ENCODE data around the gene DAAM1. TPM values are rescaled to one million over a fixed set of nuclear protein-coding genes. Genes with fewer than 3 reads are reported as not detected.

The DAAM1 gene
- total and polyA plus RNA-seq, 4 donors = 10.4 to 93.3 (median 60.8) TPM

DNA sequence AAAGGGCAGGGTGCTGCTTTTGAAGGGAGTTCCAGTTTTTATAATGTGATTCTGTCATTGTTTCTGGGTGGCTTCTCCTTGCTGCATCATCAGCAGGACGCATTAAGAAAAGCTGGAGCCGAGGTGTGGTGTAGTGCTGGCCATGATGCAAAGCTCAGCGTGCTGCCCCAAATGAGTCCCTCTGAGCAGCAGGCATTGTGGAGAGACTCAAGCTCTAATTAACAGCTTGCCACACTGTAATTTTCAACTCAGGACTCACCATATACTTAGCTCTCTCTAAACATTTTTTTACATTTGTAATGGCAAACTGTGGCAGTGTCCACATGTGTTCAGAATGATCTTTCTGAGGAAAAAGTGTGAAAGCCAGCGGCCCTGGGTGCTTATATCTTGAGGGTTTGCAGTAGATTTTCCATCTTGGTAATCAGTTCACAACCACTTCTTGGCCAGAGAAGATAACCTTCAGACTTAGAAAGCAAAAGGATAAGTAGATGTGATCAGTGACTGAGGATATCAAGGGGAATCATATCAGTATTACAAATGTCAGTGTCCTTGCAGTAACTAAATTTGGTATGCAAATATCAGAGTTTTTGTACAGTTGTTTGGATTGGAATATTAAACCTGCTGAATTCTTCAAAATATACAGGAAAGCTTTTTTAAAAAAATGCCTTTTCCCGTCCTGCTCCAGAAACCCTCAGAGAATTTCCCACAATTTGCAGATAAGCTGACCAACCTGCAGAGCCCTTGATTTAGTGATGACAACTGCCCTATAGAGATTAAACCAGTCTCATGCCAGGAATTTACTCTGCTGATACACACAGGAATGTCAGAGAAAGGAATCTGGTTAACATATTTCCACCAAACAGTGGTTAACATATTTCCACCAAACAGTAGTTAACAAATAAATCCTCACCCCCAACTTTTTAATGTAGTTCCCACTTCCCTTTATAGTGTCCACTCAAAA, 63.6 kb downstream of the DAAM1 start:
- Histone ChIP-seq H3K4me1 (ENCODE audit: control insufficient read depth in 1 of 2, insufficient read depth in 2 of 2, low read length in 2 of 2) (peaks cover 12 to 26% of the 10 kb centered on the region in 2 donors), H3K27ac (ENCODE audit: low read depth in 1 of 2, low read length in 2 of 2) (no peak overlapping the region), H3K4me3 (ENCODE audit: low read length in 2 of 2) (no peak overlapping the region), H3K27me3 (ENCODE audit: control insufficient read depth in 1 of 2, insufficient read depth in 2 of 2, low read length in 1 of 2) (no peaks in the 10 kb centered on the region), H3K9me3 (ENCODE audit: control insufficient read depth, low read length) (no peaks in the 10 kb centered on the region), H3K36me3 (ENCODE audit: control insufficient read depth in 1 of 2, insufficient read depth in 2 of 2, low read length in 1 of 2) (no peaks in the 10 kb centered on the region)
- ATAC-seq (ENCODE audit: low FRiP score) = no peak
- intact Hi-C loops (cut with DNase I) = loop anchor here (5.0 to 10.0 kb wide), 2 partner anchors 35 to 117 kb away; no protein-coding TSS in a partner anchor
- no peak for DNase-seq
- WGBS, 2 donors = 15 to 26% methylated on average over 5 of the region's 5 CpGs

DNA sequence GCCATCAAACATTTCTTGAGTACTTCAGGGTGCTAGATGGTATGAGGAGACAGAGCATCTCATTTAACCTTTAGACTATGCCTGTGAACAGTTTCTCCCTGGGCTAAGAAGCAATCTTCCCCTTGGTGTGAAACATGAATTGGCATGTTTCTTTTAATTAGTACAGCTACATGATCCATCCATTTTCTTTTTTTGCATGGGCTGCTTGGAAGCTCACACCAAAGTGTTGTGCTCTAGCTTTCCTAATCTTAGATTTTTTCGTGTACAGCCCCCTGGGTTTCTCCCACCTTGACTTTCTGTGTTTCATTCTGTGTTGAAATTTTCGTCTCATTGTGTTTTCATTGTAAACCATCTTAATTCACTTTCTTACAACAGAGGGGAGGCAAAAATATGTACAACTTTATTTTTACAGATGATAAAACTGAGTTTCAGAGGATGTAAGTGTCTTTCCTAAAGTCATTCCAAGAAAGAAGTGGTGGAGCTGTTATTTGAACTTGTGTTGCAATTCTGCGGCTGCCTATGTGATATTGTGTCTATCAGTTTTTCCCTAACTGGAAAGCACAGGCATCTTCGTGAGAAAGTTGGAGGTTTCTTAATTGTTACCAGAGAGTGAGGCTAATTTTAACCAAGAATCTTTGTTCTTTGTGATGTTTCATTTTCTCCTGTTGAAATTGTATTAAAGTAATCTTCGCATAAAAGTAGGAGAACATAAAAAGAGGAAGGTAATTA, 64.5 kb downstream of the DAAM1 start:
- WGBS, 2 donors = 49 to 53% methylated on average over 5 of the region's 5 CpGs
- no peaks in the 10 kb centered on the region for H3K36me3 ChIP-seq (ENCODE audit: control insufficient read depth in 1 of 2, insufficient read depth in 2 of 2, low read length in 1 of 2)
- H3K4me3 ChIP-seq (ENCODE audit: low read length in 2 of 2) = no peak overlapping the region
- ATAC-seq (ENCODE audit: low FRiP score) = no peak
- intact Hi-C loops (cut with DNase I) = loop anchor here (5.0 to 10.0 kb wide), 2 partner anchors 36 to 118 kb away; no protein-coding TSS in a partner anchor
- no peak for DNase-seq
- no peaks in the 10 kb centered on the region for H3K27me3 ChIP-seq (ENCODE audit: control insufficient read depth in 1 of 2, insufficient read depth in 2 of 2, low read length in 1 of 2)
- peak overlapping the region; percentile 11 to 39 for H3K27ac ChIP-seq (ENCODE audit: low read depth in 1 of 2, low read length in 2 of 2)
- H3K4me1 ChIP-seq (ENCODE audit: control insufficient read depth in 1 of 2, insufficient read depth in 2 of 2, low read length in 2 of 2) = peaks cover 12 to 26% of the 10 kb centered on the region in 2 donors
- no peaks in the 10 kb centered on the region for H3K9me3 ChIP-seq (ENCODE audit: control insufficient read depth, low read length)

DNA sequence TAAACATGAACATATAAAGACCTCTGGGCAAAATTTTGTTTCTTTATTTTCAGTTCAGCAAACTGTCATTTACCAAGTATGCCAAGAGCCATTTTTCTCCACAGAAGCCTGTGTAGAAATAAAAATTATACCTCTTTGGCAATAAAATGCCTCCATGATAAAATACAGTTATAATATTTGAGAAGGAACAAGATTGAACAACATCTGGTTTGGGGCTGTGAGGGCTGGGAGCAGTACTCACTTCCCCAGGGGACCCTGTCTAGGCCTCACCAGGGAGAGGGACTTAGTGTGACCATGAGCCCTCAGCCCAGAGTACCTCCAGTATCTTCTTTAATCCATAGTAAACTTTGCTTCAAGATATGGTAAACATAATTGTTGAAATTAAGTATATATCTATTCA, 65.1 kb downstream of the DAAM1 start:
- no peaks in the 10 kb centered on the region for H3K27me3 ChIP-seq (ENCODE audit: control insufficient read depth in 1 of 2, insufficient read depth in 2 of 2, low read length in 1 of 2)
- ATAC-seq (ENCODE audit: low FRiP score) (no peak), DNase-seq (no peak)
- no peak overlapping the region for H3K4me3 ChIP-seq (ENCODE audit: low read length in 2 of 2)
- H3K9me3 ChIP-seq (ENCODE audit: control insufficient read depth, low read length) = no peaks in the 10 kb centered on the region
- peak overlapping the region in 1 of 2 donors; percentile 58 for H3K27ac ChIP-seq (ENCODE audit: low read depth in 1 of 2, low read length in 2 of 2)
- peaks cover 15 to 26% of the 10 kb centered on the region in 2 donors for H3K4me1 ChIP-seq (ENCODE audit: control insufficient read depth in 1 of 2, insufficient read depth in 2 of 2, low read length in 2 of 2)
- H3K36me3 ChIP-seq (ENCODE audit: control insufficient read depth in 1 of 2, insufficient read depth in 2 of 2, low read length in 1 of 2) = no peaks in the 10 kb centered on the region
- intact Hi-C loops (cut with DNase I) = loop anchor here (5.0 to 10.0 kb wide), 2 partner anchors 36 to 119 kb away; no protein-coding TSS in a partner anchor

DNA sequence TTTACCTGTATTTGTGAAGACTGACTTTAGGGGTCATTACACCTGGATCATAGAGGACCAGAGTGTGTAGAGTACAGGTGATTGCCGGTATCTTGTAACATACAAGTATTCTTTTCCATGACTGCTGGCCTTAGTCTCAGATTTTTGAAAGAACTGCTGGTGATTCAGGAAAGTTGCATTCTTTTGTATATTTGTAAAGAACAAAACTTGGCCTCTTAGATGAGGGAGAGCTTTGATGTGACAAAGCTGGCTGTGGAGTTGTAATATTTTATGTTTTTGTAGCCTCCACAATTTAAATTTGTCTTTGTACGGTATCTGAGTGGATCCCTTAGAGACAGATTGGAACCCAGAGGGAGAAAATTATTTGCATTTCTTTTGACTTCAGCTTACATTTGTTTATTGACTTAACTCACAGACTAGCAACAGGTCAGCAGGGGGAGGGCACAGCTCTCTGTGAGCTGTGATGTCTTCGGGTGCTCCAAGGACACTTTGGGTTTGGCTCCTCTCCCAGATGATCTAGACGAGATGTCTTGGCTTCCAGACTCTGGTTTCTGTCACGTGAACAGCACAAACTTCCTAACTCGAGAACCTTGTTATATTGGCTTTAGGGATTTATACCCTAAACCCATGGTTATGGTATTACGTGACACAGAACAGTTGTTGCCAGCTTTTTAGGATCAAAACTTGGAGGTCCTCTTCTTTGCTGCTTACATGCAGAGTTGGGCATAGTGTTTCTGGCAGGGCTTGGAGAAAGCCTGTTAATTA, 65.9 kb downstream of the DAAM1 start:
- H3K4me3 ChIP-seq (ENCODE audit: low read length in 2 of 2) = no peak overlapping the region
- H3K27ac ChIP-seq (ENCODE audit: low read depth in 1 of 2, low read length in 2 of 2) = peak overlapping the region; percentile 68 to 97
- 2 to 3% methylated on average over 7 of the region's 7 CpGs for WGBS, 2 donors
- intact Hi-C loops (cut with DNase I) = loop anchor here (5.0 to 10.0 kb wide), 2 partner anchors 37 to 120 kb away; no protein-coding TSS in a partner anchor
- no peaks in the 10 kb centered on the region for H3K36me3 ChIP-seq (ENCODE audit: control insufficient read depth in 1 of 2, insufficient read depth in 2 of 2, low read length in 1 of 2)
- ATAC-seq (ENCODE audit: low FRiP score) (peak; percentile 85), DNase-seq (peak in 1 of 2 donors; percentile 79)
- peaks cover 20 to 26% of the 10 kb centered on the region in 2 donors for H3K4me1 ChIP-seq (ENCODE audit: control insufficient read depth in 1 of 2, insufficient read depth in 2 of 2, low read length in 2 of 2)
- no peaks in the 10 kb centered on the region for H3K27me3 ChIP-seq (ENCODE audit: control insufficient read depth in 1 of 2, insufficient read depth in 2 of 2, low read length in 1 of 2)
- no peaks in the 10 kb centered on the region for H3K9me3 ChIP-seq (ENCODE audit: control insufficient read depth, low read length)

DNA sequence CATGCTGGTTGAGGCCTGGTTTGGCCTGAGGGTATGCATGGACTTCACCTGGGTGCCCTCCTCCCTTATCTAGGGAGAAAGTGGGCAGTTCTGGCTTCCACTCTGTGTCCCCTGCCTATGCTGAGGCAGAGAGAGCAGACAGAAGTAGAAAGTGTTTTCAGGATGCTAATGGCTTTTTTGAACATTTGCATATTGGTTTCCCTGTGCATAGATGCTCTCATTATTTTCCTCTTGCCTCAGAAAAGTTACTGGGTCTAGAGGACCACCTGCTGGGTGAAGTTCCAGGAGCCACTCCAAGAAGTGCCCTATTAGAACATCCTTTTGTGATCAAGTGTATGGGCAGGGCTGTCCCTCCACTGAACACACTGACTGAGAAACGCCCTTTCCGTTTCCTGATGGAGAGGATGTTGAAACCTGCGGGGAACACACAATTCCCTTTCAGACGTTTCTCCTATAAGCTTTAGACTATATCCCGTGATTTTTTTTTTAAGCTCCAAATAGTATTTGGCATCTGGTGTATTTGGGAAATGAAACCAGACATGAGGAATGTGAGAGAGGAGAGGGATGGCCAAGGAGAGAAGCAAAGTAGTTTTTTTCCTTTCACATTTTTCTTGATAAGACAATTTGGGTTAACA, 66.6 kb downstream of the DAAM1 start:
- Histone ChIP-seq H3K27ac (ENCODE audit: low read depth in 1 of 2, low read length in 2 of 2) (peak overlapping the region; percentile 68 to 97), H3K4me3 (ENCODE audit: low read length in 2 of 2) (no peak overlapping the region), H3K27me3 (ENCODE audit: control insufficient read depth in 1 of 2, insufficient read depth in 2 of 2, low read length in 1 of 2) (no peaks in the 10 kb centered on the region), H3K9me3 (ENCODE audit: control insufficient read depth, low read length) (no peaks in the 10 kb centered on the region), H3K4me1 (ENCODE audit: control insufficient read depth in 1 of 2, insufficient read depth in 2 of 2, low read length in 2 of 2) (peaks cover 20 to 26% of the 10 kb centered on the region in 2 donors), H3K36me3 (ENCODE audit: control insufficient read depth in 1 of 2, insufficient read depth in 2 of 2, low read length in 1 of 2) (no peaks in the 10 kb centered on the region)
- intact Hi-C loops (cut with DNase I) = loop anchor here (5.0 to 10.0 kb wide), 2 partner anchors 38 to 120 kb away; no protein-coding TSS in a partner anchor
- DNase-seq = no peak
- ATAC-seq (ENCODE audit: low FRiP score) = no peak
- 5 to 7% methylated on average over 5 of the region's 5 CpGs for WGBS, 2 donors

- H3K4me1 ChIP-seq (ENCODE audit: control insufficient read depth in 1 of 2, insufficient read depth in 2 of 2, low read length in 2 of 2) = peaks cover 20 to 26% of the 10 kb centered on the region in 2 donors
- no peak for DNase-seq
- no peaks in the 10 kb centered on the region for H3K27me3 ChIP-seq (ENCODE audit: control insufficient read depth in 1 of 2, insufficient read depth in 2 of 2, low read length in 1 of 2)
- peak overlapping the region; percentile 1 to 49 for H3K27ac ChIP-seq (ENCODE audit: low read depth in 1 of 2, low read length in 2 of 2)
- intact Hi-C loops (cut with DNase I) = loop anchor here in 1 of 2 donors (10.0 kb wide), 1 partner anchor 122 kb away; no protein-coding TSS in a partner anchor
- H3K36me3 ChIP-seq (ENCODE audit: control insufficient read depth in 1 of 2, insufficient read depth in 2 of 2, low read length in 1 of 2) = no peaks in the 10 kb centered on the region
- no peak overlapping the region for H3K4me3 ChIP-seq (ENCODE audit: low read length in 2 of 2)
- H3K9me3 ChIP-seq (ENCODE audit: control insufficient read depth, low read length) = no peaks in the 10 kb centered on the region
- 52 to 53% methylated on average over 1 of the region's 1 CpG for WGBS, 2 donors
- ATAC-seq (ENCODE audit: low FRiP score) = no peak
These were observed 67.9 kb downstream of the DAAM1 start for GRCh38 chr14:59256331-59256730.

DNA sequence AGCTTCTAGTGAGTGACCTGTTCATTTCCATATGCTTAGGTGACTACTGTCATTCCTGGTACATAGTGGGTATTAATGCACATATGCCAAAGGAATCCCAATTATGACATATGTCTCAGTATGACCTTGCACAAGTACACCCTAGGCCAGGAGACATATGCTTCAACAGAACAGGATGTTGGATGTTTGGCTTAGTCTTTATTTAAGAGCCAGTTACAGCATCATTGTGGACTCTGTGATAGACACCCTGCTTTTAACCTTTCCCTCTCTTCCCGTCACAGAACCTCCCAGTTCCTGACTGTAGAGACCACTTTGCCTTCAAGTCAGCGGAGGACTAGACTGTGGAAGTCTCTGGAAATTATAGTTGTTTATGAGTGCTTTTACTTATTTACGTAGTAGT, 72.9 kb downstream of the DAAM1 start:
- DNase-seq = no peak
- Histone ChIP-seq H3K4me1 (ENCODE audit: control insufficient read depth in 1 of 2, insufficient read depth in 2 of 2, low read length in 2 of 2) (peaks cover 5 to 15% of the 10 kb centered on the region in 2 donors), H3K27ac (ENCODE audit: low read depth in 1 of 2, low read length in 2 of 2) (no peak overlapping the region), H3K4me3 (ENCODE audit: low read length in 2 of 2) (no peak overlapping the region), H3K27me3 (ENCODE audit: control insufficient read depth in 1 of 2, insufficient read depth in 2 of 2, low read length in 1 of 2) (no peaks in the 10 kb centered on the region), H3K9me3 (ENCODE audit: control insufficient read depth, low read length) (no peaks in the 10 kb centered on the region), H3K36me3 (ENCODE audit: control insufficient read depth in 1 of 2, insufficient read depth in 2 of 2, low read length in 1 of 2) (peaks cover 0 to 6% of the 10 kb centered on the region in 2 donors)
- intact Hi-C loops (cut with DNase I) = no loop called here
- WGBS, 2 donors = 49 to 82% methylated on average over 3 of the region's 3 CpGs
- ATAC-seq (ENCODE audit: low FRiP score) = no peak
